SU-DHL-6 (cell line): Measurements from ENCODE around the gene KRT15.
A peak's percentile ranks its signal among the peaks of the same experiment; 100 is the strongest.

Source experiments
- H2AFZ ChIP-seq: fragments of 200-600 bp; sonication (generic); 2 replicates; pipeline ENCODE4 v1.6.1; 2014; ENCODE audit warnings: low read depth, mild to moderate bottlenecking, moderate library complexity, mixed read lengths, antibody characterized with exemption, low read length; ENCODE audit not compliant: severe bottlenecking
- H3F3A ChIP-seq: fragments of 200-600 bp; shearing (Covaris generic); 2 replicates; pipeline ENCODE4 v1.6.0; 2016; ENCODE audit warnings: antibody characterized with exemption, mild to moderate bottlenecking; ENCODE audit not compliant: insufficient read depth
- H3K27ac ChIP-seq: fragments of 200-600 bp; sonication (generic); 2 replicates; pipeline ENCODE4 v1.5.1; 2016; ENCODE audit warnings: low read depth, mild to moderate bottlenecking, low read length, moderate library complexity, mixed read lengths
- H3K27me3 ChIP-seq: fragments of 200-600 bp; sonication (generic), shearing (Covaris generic); 2 replicates; pipeline ENCODE4 v1.6.0; 2014; ENCODE audit warnings: mild to moderate bottlenecking, low read length
- H3K36me3 ChIP-seq: fragments of 200-600 bp; sonication (generic); 2 replicates; pipeline ENCODE4 v1.6.1; 2014; ENCODE audit warnings: mild to moderate bottlenecking, low read length, mixed read lengths
- H3K4me2 ChIP-seq: fragments of 300-600, 200-600 bp; shearing (Covaris generic), sonication (generic); 2 replicates; pipeline ENCODE4 v1.6.0; 2014; ENCODE audit warnings: low read length, low read depth, mild to moderate bottlenecking; ENCODE audit not compliant: poor library complexity, severe bottlenecking
- H3K4me3 ChIP-seq: fragments of 200-600 bp; sonication (generic); 2 replicates; pipeline ENCODE4 v1.5.1; 2014; ENCODE audit warnings: antibody characterized with exemption, low read length, mild to moderate bottlenecking, mixed read lengths; ENCODE audit not compliant: insufficient read depth, poor library complexity, severe bottlenecking
- H3K79me2 ChIP-seq: fragments of 200-600 bp; sonication (generic); 2 replicates; pipeline ENCODE4 v1.6.1; 2014; ENCODE audit warnings: mild to moderate bottlenecking, low read length, moderate library complexity; ENCODE audit not compliant: insufficient read depth
- H3K9ac ChIP-seq: fragments of 200-600 bp; sonication (generic); 2 replicates; pipeline ENCODE4 v1.7.0; 2014; ENCODE audit warnings: mild to moderate bottlenecking, low read length
- H3K9me2 ChIP-seq: fragments of 200-600 bp; sonication (generic); replicated peaks from 2 replicates; pipeline ENCODE4 v1.6.1; 2014; ENCODE audit warnings: low read length; ENCODE audit not compliant: insufficient read depth
- H3K9me3 ChIP-seq: fragments of 200-600 bp; sonication (generic); 2 replicates; pipeline ENCODE4 v1.6.1; 2014; ENCODE audit warnings: low read length, mixed read lengths; ENCODE audit not compliant: insufficient read depth
- H4K20me1 ChIP-seq: fragments of 200-600 bp; sonication (generic); 2 replicates; pipeline ENCODE4 v1.6.1; 2014; ENCODE audit warnings: low read depth, mild to moderate bottlenecking, antibody characterized with exemption, low read length, moderate library complexity, mixed read lengths
- EZH2phosphoT487 ChIP-seq: fragments of 200-600 bp; sonication (generic), shearing (Covaris generic); conservative IDR thresholded peaks from 2 replicates; pipeline ENCODE4 v1.6.1; 2018; ENCODE audit warnings: mild to moderate bottlenecking, antibody characterized with exemption, low read length, moderate library complexity, mixed read lengths
- TF ChIP-seq, protein P1 (sequence below): fragments of 200-600 bp; sonication (generic); IDR thresholded peaks from one replicate; pipeline ENCODE4 v1.5.1; 2017; ENCODE audit warnings: antibody characterized with exemption, mild to moderate bottlenecking, low read length, moderate library complexity; ENCODE audit not compliant: insufficient read depth, poor library complexity, severe bottlenecking

KRT15 gene

DNA sequence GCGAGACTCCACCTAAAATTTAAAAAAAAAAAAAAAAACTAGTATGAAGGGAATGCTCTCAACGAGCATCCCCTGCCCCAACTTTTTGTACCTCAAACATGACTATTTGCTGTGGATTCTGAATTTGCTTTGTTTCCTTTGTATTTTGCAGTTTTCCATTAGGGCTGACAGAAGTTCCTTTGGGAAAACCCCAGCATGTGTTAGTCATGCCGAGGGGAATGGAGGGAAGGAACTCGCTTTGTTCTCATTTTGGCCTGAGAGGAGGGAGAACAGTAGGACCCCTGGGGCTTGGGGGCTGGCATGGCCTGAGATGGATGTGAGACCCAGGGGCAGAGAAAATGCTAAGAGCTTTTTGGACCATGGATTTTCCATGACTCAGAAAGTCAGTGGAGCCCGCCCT lies 32.7 kb upstream of the KRT15 start:
- no peak overlapping the region for H3K27ac ChIP-seq
- no peaks in the 10 kb centered on the region for H3K36me3 ChIP-seq
- H3K4me3 ChIP-seq = no peak overlapping the region
- H3K9ac ChIP-seq = no peak overlapping the region
- H3F3A ChIP-seq = no peaks in the 10 kb centered on the region
- H3K27me3 ChIP-seq = no peaks in the 10 kb centered on the region
- TF ChIP-seq EZH2phosphoT487 = no peak
- TF ChIP-seq, protein P1, sequence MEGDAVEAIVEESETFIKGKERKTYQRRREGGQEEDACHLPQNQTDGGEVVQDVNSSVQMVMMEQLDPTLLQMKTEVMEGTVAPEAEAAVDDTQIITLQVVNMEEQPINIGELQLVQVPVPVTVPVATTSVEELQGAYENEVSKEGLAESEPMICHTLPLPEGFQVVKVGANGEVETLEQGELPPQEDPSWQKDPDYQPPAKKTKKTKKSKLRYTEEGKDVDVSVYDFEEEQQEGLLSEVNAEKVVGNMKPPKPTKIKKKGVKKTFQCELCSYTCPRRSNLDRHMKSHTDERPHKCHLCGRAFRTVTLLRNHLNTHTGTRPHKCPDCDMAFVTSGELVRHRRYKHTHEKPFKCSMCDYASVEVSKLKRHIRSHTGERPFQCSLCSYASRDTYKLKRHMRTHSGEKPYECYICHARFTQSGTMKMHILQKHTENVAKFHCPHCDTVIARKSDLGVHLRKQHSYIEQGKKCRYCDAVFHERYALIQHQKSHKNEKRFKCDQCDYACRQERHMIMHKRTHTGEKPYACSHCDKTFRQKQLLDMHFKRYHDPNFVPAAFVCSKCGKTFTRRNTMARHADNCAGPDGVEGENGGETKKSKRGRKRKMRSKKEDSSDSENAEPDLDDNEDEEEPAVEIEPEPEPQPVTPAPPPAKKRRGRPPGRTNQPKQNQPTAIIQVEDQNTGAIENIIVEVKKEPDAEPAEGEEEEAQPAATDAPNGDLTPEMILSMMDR = no peak
- no peaks in the 10 kb centered on the region for H4K20me1 ChIP-seq
- H2AFZ ChIP-seq = no peak overlapping the region
- H3K4me2 ChIP-seq = no peak overlapping the region
- no peaks in the 10 kb centered on the region for H3K79me2 ChIP-seq
- H3K9me3 ChIP-seq = no peaks in the 10 kb centered on the region
- no peaks in the 10 kb centered on the region for H3K9me2 ChIP-seq

DNA sequence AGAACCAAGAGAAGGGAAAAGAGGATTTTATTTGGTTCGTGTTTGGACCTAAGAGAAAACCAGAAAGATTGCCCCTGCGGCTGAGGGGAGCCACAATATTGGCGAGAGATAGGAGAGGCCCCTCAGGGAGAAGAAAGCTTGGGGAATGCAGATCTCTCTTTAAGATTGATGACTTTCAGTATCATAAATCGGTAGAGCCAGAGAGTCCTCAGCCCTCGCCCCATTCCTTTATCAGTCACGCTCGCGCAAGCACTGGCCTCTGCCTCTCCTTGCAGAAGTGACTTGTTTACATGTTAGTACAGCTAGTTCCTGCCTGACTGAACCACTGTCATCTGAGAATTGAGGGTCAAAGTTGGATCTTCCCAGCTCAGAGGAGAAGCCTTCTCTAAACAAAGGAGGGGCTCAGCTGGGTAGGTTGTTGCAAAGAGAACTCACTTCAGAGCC lies 30.9 kb upstream of the KRT15 start:
- Histone ChIP-seq H3K4me3 (no peak overlapping the region), H3K9ac (no peak overlapping the region), H3F3A (no peaks in the 10 kb centered on the region), H3K9me3 (no peaks in the 10 kb centered on the region), H3K27ac (no peak overlapping the region), H4K20me1 (no peaks in the 10 kb centered on the region), H3K27me3 (no peaks in the 10 kb centered on the region), H3K79me2 (no peaks in the 10 kb centered on the region), H3K36me3 (no peaks in the 10 kb centered on the region), H3K9me2 (no peaks in the 10 kb centered on the region), H2AFZ (no peak overlapping the region), H3K4me2 (no peak overlapping the region)
- no peak for TF ChIP-seq EZH2phosphoT487
- TF ChIP-seq, protein P1 = no peak

DNA sequence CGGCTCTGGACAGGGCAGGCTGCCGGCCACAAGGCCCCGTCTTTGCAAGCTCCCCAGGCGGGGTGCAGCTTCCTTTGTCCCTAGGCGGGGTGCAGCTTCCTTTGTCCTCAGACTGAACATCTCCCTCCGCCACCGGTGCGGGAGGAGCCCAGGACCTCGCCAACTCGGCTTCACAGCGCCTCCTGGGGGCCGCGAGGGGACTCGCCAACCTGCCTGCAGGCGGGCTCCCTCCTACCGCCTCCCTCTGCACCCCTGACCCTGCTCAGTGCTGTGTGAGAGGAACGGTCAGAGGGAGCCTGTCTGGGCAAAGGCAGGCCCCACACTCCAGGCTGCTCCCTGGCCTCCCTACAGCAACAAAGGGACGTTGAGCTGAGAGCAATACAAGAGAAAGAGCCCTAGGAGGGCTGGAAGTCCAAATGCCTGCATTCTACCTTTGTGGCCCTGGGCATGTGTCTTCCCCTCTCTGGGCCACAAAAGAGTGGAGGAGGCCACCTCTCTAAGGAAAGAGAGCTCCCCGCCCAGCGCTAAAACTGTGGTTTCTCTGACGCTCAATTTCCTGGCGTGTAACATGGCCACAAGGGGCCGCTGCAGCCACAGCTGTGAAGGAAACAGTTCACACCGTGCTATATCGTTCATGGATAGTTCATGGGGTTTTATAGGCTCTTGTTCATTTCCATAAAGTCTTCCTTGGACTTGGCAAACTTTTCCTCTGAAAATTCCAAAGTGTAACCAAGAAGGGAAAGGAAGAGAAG lies 30.3 kb upstream of the KRT15 start:
- Histone ChIP-seq H4K20me1 (no peaks in the 10 kb centered on the region), H3K4me2 (no peak overlapping the region), H3K36me3 (no peaks in the 10 kb centered on the region), H3F3A (no peaks in the 10 kb centered on the region), H2AFZ (no peak overlapping the region), H3K79me2 (no peaks in the 10 kb centered on the region), H3K9me3 (no peaks in the 10 kb centered on the region), H3K27ac (no peak overlapping the region), H3K27me3 (no peaks in the 10 kb centered on the region), H3K4me3 (no peak overlapping the region), H3K9ac (no peak overlapping the region), H3K9me2 (no peaks in the 10 kb centered on the region)
- TF ChIP-seq, protein P1 = peak; percentile 98
- no peak for TF ChIP-seq EZH2phosphoT487
